Osteoblast (primary cell): Measurements from ENCODE around the gene CLSTN2. TPM values are rescaled to one million over a fixed set of nuclear protein-coding genes. Genes with fewer than 3 reads are reported as not detected.

ENCODE experiments used
- DNase-seq: peaks from one replicate; pipeline ENCODE4 v3.0.0; 2011; ENCODE audit warnings: low spot score, mixed read lengths; ENCODE audit not compliant: insufficient read length; ENCODE audit errors: missing footprints
- H2AFZ ChIP-seq: 2 replicates; pipeline ENCODE4 v1.6.0; 2011; ENCODE audit warnings: mild to moderate bottlenecking, low read length
- H3K27ac ChIP-seq: 2 replicates; pipeline ENCODE4 v1.5.1; 2011; ENCODE audit warnings: mild to moderate bottlenecking, low read depth, low read length, moderate library complexity
- H3K27me3 ChIP-seq: 2 replicates; pipeline ENCODE4 v1.6.0; 2012; ENCODE audit warnings: mild to moderate bottlenecking, control low read depth, inconsistent platforms, low read length, moderate library complexity; ENCODE audit not compliant: insufficient read depth
- H3K36me3 ChIP-seq: 2 replicates; pipeline ENCODE4 v1.5.1; 2011; ENCODE audit warnings: mild to moderate bottlenecking, low read length, control low read depth, moderate library complexity; ENCODE audit not compliant: insufficient read depth
- H3K4me1 ChIP-seq: 2 replicates; pipeline ENCODE4 v1.5.1; 2011; ENCODE audit warnings: mild to moderate bottlenecking, low read length, control low read depth, moderate library complexity; ENCODE audit not compliant: insufficient read depth
- H3K4me2 ChIP-seq: 2 replicates; pipeline ENCODE4 v1.6.0; 2011; ENCODE audit warnings: mild to moderate bottlenecking, low read length; ENCODE audit not compliant: insufficient read depth
- H3K4me3 ChIP-seq: fragments of 200-600 bp; sonication (generic); 3 replicates; pipeline ENCODE4 v1.5.1; 2012; ENCODE audit warnings: mild to moderate bottlenecking, low read length, inconsistent platforms; ENCODE audit not compliant: insufficient read depth
- H3K79me2 ChIP-seq: 2 replicates; pipeline ENCODE4 v1.6.0; 2012; ENCODE audit warnings: mild to moderate bottlenecking, low read length, control low read depth, inconsistent platforms; ENCODE audit not compliant: insufficient read depth
- H3K9me3 ChIP-seq: 2 replicates; pipeline ENCODE4 v1.5.1; 2011; ENCODE audit warnings: low read depth, low read length, control low read depth
- H4K20me1 ChIP-seq: 2 replicates; pipeline ENCODE4 v1.6.0; 2012; ENCODE audit warnings: mild to moderate bottlenecking, low read length, control low read depth; ENCODE audit not compliant: insufficient read depth
- small RNA-seq: library from RNA; depleted of rRNA; stranded (forward); fragments of <200 nt; gene quantifications from one replicate; pipeline ENCODE3, GENCODE V24; 2012
- total RNA-seq: library from RNA; depleted of rRNA; stranded (reverse); fragments of >200 nt; gene quantifications from 2 replicates; pipeline ENCODE4 v1.2.3, GENCODE V29; 2012
- TF ChIP-seq, protein P1 (sequence below): IDR thresholded peaks from 2 replicates; pipeline ENCODE4 v1.5.1; 2011; ENCODE audit warnings: mild to moderate bottlenecking, low read depth, low read length, moderate library complexity; ENCODE audit errors: extremely low read depth

CLSTN2 gene
- total RNA-seq, 1 donor = under 0.01 TPM

DNA sequence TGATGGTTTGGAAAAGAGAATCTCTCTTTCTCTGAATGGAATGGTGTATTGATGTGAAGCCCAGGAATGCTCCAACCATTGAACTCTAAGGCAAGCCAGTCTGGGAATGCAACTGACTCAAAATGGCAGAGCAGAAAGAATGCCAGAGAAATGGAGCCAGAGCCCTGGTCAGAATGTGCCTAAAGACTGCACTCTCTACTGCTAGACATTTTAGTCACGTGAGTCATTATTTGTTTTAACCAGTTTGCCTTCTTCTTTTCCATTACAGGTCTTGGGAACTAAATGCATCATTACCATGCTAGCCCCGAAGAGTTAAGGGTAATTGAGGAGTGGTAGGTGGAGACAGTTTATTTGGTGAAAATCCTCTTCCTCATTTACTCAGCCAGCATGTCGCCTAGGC is 675.6 kb downstream of the CLSTN2 start:
- Histone ChIP-seq H3K9me3 (no peaks in the 10 kb centered on the region), H4K20me1 (no peaks in the 10 kb centered on the region), H2AFZ (peak overlapping the region; percentile 60), H3K4me2 (no peak overlapping the region), H3K4me3 (no peak overlapping the region), H3K36me3 (no peaks in the 10 kb centered on the region), H3K27ac (no peak overlapping the region), H3K27me3 (no peaks in the 10 kb centered on the region), H3K79me2 (no peaks in the 10 kb centered on the region), H3K4me1 (peaks cover 5% of the 10 kb centered on the region)
- TF ChIP-seq, protein P1, sequence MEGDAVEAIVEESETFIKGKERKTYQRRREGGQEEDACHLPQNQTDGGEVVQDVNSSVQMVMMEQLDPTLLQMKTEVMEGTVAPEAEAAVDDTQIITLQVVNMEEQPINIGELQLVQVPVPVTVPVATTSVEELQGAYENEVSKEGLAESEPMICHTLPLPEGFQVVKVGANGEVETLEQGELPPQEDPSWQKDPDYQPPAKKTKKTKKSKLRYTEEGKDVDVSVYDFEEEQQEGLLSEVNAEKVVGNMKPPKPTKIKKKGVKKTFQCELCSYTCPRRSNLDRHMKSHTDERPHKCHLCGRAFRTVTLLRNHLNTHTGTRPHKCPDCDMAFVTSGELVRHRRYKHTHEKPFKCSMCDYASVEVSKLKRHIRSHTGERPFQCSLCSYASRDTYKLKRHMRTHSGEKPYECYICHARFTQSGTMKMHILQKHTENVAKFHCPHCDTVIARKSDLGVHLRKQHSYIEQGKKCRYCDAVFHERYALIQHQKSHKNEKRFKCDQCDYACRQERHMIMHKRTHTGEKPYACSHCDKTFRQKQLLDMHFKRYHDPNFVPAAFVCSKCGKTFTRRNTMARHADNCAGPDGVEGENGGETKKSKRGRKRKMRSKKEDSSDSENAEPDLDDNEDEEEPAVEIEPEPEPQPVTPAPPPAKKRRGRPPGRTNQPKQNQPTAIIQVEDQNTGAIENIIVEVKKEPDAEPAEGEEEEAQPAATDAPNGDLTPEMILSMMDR = no peak
- no peak for DNase-seq

- no peaks in the 10 kb centered on the region for H3K79me2 ChIP-seq
- peak; percentile 35 for DNase-seq
- H3K4me3 ChIP-seq = no peak overlapping the region
- no peaks in the 10 kb centered on the region for H4K20me1 ChIP-seq
- no peaks in the 10 kb centered on the region for H3K36me3 ChIP-seq
- no peaks in the 10 kb centered on the region for H3K9me3 ChIP-seq
- H2AFZ ChIP-seq = no peak overlapping the region
- no peaks in the 10 kb centered on the region for H3K27me3 ChIP-seq
- peaks cover 5% of the 10 kb centered on the region for H3K4me1 ChIP-seq
- no peak overlapping the region for H3K27ac ChIP-seq
- H3K4me2 ChIP-seq = no peak overlapping the region
- TF ChIP-seq, protein P1 = no peak
Observed at GRCh38 chr3:140614001-140614400, 679.0 kb downstream of the CLSTN2 start.

GRCh38 chr3:140617135-140617534 is 682.1 kb downstream of the CLSTN2 start:
- no peaks in the 10 kb centered on the region for H3K27me3 ChIP-seq

GRCh38 chr3:140626856-140627255 is 691.9 kb downstream of the CLSTN2 start:
- no peaks in the 10 kb centered on the region for H3K79me2 ChIP-seq
- H3K9me3 ChIP-seq = no peaks in the 10 kb centered on the region
- H3K36me3 ChIP-seq = no peaks in the 10 kb centered on the region
- H3K4me2 ChIP-seq = no peak overlapping the region
- no peaks in the 10 kb centered on the region for H3K27me3 ChIP-seq
- H2AFZ ChIP-seq = no peak overlapping the region
- no peaks in the 10 kb centered on the region for H4K20me1 ChIP-seq
- TF ChIP-seq, protein P1 = no peak
- DNase-seq = no peak
- H3K4me1 ChIP-seq = peaks cover 36% of the 10 kb centered on the region
- H3K27ac ChIP-seq = no peak overlapping the region
- no peak overlapping the region for H3K4me3 ChIP-seq

More at GRCh38 chr3:140617135-140617534, 682.1 kb downstream of the CLSTN2 start:
- H3K4me3 ChIP-seq = no peak overlapping the region
- no peak overlapping the region for H3K4me2 ChIP-seq
- H3K4me1 ChIP-seq = no peaks in the 10 kb centered on the region
- no peaks in the 10 kb centered on the region for H3K36me3 ChIP-seq
- TF ChIP-seq, protein P1 = no peak
- H3K9me3 ChIP-seq = no peaks in the 10 kb centered on the region
- DNase-seq = no peak
- H3K79me2 ChIP-seq = no peaks in the 10 kb centered on the region
- no peak overlapping the region for H2AFZ ChIP-seq
- no peak overlapping the region for H3K27ac ChIP-seq
- H4K20me1 ChIP-seq = no peaks in the 10 kb centered on the region

Small RNA genes lying within 50 kb of the gene (small RNA-seq; reads per million reads assigned to genes)
- gene AC048346.1 = not detected
